NCI-H82 (cell line): ENCODE data around the gene NEXN.
A peak's percentile ranks its signal among the peaks of the same experiment; 100 is the strongest.
"Not testable (repeated sequence)": the region's sequence is repeated elsewhere in the genome, so short reads cannot be mapped to it uniquely, and the experiment has no call there.

Experiments used
- DNase-seq: peaks from one replicate; lab custom pipeline; 2025; lab: John Stamatoyannopoulos, UW

The NEXN gene

DNA sequence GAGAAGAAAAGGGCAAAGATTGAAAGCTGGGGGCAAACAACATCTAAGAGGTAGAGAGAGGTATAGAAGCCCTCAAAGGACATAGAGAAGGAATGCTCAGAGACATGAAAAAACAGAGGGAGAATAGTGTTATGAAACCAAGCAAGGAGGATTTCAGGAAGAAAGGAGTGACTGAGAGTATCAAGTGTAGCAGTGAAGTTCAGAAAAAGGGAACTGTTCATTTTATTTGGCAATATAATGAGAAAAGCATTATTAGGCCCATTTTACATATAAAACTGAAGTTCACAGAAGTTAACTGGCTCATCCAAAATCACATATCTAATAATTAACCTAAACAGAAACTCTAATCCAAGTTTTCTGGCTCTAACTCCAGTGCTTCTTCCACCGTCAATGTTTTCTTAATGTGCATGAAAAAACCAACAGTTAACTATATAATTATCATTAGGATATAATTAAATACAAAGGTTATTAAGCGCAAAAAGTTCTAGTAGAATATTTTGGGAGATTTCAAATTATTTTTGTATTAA, 17.7 kb downstream of the NEXN start:
- no peak for DNase-seq

DNA sequence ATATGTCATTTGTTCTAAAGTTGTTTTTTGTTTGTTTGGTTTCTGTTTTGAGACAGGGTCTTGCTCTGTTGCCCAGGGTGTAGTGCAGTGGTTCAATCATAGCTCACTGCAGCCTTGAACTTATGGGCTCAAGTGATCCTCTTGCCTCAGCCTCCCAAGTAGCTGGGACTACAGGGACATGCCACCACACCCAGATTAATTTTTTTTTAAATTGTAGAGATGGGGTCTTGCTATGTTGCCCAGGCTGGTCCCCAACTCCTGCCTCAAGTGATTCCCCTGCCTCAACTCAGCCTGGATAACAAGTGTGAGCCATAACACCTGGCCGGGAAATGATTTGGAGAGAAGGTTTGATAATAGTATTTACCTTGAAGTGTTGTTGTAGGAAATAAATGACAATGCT, 18.2 kb downstream of the NEXN start:
- no peak for DNase-seq

DNA sequence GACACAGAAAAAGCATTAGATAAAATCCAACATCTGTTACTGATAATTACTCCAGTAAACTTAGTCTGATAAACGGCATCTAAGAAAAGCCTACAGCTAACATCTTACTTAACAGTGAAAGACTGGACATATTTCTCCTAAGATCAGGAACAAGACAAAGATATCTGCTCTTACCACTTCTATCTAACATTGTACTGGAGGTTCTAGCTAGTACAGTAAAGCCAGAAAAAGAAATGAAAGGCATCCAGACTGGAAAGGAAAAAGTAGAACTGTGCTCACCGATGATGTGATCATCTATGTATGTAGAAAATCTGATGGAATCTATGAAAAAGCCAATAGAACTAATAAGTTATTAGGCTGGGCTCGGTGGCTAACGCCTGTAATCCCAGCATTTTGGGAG, 21.7 kb downstream of the NEXN start:
- DNase-seq = no peak

DNA sequence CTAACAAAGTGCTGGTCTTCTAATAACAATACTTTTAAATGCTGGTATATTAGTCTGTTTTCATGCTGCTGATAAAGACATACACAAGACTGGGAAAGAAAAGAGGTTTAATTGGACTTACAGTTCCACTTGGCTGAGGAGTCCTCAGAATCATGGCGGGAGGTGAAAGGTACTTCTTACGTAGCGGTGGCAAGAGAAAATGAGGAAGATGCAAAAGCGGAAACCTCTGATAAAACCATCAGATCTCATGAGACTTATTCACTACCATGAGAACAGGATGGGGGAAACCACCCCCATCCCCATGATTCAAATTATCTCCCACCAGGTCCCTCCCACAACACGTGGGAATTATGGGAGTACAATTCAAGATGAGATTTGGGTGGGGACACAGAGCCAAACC, 30.5 kb downstream of the NEXN start:
- not testable (repeated sequence) for DNase-seq

DNA sequence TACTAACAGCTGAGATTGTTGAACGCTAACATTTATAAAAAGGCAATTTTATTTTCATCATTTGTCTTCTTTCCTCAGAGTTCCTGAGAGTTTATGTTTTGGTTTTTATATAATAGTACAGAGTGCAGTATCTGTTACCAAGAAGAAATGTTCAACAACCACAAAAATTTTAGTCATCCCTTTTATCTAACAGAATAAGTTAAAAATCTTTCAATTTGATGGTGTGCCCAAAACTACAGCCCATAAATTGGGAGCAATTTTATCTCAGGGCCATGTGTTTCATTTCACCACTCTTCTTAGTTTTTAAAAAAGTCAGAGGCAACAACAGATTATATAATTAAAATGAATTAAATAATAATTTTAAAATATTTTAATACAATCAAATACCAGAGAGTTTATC, 37.1 kb downstream of the NEXN start:
- no peak for DNase-seq

DNA sequence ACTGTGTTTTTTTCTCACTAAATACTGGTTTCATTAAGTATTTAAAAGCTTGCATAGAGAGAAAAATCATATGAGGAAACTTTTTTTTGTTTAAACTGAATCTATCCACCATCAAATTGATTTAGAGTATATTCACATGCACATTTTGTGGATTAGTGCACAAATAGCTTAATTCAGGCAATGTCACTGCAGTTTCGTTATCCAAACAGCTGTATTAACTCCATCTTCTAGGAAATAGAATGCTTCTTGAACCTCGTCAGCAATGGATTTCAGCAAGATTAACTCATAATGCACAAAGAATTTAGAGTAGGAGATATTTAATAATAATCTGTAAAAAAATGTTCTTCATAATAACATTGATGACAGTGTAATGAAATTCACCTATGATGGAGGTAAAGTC, 37.5 kb downstream of the NEXN start:
- DNase-seq = no peak

DNA sequence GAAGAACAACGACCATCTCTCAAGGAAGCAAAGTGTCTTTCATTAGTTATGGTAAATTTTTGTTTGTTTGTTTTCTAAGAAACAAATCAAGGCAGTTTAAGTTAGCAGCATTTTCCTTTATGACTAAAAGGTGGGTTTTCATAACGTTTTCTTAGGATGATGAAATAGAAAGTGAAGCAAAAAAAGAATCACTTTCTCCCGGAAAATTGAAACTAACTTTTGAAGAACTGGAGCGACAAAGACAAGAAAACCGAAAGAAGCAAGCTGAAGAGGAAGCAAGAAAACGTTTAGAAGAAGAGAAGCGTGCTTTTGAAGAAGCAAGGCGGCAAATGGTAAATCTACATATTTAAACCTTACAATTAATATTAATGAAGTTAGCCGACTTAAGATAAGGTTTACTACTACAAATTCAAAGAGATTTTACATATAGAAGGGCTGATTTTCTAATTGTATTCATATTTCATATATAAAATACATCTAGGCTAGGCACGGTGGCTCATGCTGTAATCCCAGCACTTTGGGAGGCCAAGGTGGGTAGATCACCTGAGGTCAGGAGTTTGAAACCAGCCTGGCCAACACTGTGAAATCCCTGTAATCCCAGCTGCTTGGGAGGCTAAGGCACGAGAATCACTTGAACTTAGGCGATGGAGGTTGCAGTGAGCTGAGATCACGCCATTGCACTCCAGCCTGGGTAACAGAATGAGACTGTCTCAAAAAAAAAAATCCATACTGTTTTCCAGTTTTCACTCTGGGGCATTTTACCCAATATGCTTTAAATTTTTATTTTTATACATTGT, 38.3 kb downstream of the NEXN start:
- DNase-seq = no peak

DNA sequence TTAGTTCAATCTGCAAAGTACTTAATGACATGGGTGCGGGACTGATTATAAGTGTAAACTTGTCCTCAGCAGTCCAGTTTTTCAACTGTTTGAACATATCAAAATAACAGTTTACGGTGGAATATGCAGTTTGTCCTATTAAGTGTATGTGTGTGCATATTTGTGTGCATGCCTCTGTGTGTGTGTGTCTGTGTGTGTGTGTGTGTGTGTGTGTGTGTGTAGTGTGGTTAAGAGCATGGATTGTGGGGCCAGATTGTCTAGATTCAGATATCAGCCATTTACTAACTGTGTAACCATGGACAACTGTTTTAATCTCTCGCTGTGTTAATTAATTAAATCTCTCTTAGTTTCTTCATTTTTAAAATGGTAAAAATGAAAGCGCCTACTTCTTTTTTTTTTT, 39.0 kb downstream of the NEXN start:
- no peak for DNase-seq

DNA sequence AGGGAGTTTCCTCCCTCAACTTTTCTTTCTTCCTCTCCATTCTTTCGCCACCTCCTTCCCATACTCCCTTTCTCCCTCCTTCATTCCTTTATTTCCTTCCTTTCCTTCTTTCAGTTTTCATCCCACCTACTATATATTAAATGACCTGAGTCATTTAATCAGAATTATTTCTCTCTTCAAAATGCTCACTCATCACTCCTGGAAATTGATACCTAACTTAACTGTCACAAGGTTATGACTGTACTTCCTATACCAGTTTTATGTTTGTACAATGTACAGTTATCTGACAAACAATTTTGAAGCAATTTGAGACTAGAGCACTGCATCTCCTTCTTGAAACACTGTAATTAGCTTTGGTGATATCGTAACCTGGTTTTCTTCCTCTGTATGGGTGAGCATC, 41.4 kb downstream of the NEXN start:
- DNase-seq = no peak

DNA sequence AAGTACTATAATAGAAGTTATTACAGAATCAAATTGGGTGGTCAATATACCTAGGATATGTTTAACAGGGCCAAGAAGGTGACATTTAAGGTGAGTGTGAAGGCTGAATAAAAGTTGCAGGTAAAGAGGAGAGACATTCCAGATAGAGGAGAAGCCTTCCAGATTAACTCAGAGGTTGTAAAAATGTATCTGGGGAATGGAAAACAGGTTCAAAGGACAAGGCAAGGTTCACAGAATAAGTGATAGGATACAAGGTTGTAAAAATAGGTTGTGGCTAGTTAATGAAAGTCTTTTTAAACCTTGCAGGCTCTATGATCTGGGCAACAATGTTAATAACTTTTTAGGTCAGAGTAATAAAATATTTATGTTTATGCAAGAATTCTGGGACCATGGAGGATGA, 50.2 kb downstream of the NEXN start:
- DNase-seq = no peak

DNA sequence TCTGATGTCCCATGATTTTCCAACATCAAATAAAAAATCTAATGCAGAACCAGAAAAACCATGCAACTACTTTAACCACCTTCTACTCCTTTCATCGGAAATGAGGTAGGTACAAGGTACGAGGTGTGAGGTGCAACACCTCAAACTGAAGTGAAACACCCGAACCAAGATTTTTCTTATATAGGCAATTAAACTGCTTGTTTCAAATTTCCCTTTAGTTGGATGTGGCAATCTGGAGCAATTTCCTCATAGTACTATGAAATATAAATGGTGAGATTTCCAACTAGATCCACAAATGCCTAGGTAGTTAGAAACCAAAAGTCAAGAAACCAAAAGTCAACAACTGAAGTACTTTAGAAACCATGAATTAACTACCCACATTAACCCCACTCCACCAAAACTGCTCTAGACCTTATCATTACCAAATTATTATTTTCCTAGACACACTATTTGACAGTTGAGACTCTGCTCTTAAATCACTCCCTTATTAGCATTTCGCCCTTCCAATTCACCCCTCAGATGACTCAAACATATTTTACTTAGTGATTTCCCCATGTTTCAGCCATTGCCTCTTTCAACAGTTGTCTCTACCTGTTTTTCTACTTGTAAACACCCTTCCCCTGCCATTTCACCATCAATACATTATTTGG, 52.6 kb downstream of the NEXN start:
- no peak for DNase-seq

DNA sequence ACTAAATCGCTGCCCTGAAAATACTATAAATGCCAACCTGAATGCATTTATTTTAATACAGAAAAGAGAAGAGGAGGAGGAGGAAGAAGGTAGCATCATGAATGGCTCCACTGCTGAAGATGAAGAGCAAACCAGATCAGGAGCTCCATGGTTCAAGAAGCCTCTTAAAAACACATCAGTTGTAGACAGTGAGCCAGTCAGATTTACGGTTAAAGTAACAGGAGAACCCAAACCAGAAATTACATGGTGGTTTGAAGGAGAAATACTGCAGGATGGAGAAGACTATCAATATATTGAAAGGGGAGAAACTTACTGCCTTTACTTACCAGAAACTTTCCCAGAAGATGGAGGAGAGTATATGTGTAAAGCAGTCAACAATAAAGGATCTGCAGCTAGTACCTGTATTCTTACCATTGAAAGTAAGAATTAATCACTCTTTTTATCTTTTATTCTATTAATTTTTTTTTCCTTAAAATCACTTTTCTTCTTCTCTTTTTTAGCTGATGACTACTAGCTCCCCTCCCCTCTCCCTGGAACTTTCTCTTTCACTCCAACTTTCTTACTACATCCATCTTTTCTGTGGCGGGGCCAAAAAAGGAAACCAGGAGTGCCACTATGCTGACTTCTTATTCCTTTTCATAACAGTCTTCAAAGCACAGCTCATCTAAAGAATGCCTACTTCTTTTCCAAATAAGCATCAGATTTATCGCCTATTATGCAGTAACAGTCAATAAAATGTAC, 54.1 kb downstream of the NEXN start:
- DNase-seq = no peak

DNA sequence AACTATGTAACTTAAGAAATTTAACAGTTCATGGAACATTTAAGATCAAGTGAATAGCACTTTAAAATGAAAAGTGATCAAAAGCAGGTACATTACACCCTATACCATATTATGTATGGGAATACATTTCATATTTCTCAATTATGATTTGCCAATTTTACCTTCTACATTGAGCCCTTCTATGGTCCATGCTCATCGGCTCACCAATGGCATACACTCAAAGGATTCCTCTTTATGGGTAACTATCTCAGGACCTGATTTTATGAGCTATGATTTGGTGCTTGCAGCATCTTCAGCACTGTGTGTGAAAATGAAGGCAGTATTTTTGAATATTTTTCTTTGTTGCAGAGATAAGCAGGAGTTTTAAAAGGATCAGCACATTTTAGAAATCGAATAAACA, 56.9 kb downstream of the NEXN start:
- no peak for DNase-seq

DNA sequence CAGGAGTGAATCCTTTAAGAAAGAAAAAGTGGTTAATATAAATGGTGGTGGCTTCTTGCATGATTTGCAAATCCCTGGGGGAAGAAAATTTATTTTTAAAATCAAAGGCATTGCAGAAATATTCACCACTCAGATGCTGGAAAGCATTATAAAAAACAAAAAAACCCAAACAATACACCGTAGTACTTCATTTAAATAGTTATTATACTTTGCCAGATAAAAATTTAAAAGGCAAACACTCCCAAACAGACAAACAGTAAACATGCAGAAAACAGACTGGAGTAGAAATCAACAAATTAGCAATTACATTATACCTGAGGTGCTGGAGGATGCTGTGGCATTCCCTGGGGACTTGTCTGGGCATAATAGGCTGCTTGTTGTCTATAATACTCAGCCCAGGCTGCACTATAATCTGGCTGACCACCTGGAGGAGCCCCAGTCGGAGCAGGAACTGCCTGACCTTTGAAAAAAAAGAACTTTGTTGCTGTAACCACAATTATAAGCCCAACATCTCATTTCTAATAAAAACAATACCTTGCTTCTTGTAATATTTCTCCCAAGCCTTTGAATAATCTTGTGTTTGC, 60.5 kb downstream of the NEXN start:
- DNase-seq = peak; percentile 75

DNA sequence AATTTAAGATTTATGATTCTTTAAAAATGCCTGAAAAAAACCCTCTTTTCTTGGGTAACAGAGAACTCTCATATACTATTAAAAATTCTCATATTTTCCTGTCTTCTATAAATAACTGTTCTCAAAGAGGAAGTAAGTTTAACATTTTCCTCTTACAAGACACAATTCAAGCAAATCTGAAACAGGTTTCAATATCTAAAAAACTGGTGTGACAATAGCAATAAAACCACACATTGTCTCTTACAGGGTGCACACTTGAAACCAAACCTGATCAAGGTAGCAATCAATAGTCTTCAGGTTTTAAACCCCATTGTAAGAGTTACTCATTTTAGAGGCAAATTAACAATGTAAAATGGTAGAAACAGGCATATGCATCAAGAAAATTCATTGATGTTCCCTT, 62.4 kb downstream of the NEXN start:
- no peak for DNase-seq

DNA sequence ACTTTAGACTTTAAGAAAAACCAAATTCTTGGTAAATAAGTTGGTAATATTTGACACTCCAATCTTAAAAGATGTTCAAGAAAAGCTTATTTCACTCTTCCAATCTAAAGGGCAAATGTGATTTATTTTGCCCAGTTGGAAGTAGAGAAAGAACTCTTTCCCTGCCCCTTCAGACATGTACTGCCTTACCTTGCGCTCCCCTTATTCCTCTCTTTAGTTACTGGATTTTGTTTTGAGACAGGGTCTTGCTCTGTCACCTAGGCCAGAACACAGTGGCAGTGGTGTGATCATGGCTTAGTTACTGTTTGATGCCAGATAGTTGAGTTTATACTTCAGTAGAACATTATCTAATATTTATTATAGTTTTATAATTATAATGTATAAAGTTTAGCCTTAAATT, 62.9 kb downstream of the NEXN start:
- DNase-seq = no peak

DNA sequence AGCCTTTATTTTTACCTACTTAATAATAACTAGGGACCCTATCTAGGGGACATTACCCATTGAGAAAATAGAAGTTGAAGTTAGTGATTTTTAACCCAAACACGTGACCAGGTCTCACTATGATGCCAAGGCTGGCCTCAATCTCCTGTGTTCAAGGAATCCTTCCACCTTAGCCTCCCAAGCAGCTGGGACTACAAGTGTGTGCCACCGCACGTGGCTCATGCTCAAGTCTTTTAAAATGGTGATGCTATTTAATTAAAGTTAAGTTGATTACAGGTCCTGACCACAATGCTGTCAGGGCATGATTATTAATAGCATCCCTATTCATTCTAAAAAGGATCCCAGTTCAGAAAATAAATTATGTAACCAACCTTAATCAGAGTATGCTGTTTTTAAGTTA, 65.5 kb downstream of the NEXN start:
- peak; percentile 16 for DNase-seq

DNA sequence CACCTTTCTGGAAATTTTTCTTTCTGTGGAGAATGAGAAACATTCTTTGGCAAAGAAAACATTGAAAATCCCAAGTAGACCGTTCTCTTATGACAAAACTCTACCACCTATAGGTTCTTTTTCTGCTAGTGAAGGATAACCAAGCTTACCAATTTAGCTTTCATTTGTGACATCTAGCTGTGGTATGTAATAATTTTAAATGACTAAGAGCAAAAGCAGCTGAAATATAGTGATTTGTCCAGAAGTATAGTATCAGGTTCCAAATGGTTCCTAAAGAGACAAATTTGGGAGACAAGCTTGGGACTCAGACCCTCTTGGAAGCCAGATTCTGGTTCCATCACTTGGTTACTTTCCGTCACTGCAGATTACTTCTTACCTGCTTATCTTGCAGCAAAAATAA, 66.1 kb downstream of the NEXN start:
- DNase-seq = no peak

DNA sequence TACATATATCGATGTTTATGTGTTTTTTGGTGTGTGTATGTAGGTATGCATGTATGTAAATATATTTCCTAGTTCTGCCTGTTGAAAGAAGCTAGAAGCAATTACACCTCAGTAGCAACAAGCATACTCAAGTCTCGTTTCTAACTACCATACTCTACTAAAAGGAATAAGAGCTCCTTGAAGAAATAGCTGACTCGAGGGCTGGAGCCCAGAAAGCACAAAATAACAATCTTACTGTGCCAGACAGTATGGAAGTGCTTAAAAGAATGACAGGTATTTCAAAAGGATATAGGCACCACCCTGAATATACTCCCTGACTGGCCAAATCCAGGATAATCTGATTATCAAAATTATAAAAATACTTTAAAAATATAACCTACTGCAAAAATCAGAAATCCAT, 67.3 kb downstream of the NEXN start:
- no peak for DNase-seq

DNA sequence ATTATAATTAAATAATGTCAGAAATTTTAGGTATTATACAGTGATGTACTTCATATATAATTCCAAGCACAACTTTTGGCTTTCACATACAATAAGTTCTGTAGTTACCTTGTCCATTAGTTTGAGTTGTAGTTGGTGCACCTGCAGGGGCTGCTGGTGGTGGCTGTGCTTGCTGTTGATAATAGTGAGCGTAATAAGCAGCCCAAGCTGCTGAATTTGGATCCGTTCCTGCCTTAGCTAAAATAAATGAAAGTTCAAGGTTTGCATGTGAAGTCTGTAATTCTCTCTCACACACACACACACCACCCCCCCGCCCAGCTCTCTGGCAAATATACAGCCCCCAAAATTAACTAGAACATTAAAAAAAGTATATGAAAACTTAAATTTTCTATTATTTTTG, 68.0 kb downstream of the NEXN start:
- no peak for DNase-seq

DNA sequence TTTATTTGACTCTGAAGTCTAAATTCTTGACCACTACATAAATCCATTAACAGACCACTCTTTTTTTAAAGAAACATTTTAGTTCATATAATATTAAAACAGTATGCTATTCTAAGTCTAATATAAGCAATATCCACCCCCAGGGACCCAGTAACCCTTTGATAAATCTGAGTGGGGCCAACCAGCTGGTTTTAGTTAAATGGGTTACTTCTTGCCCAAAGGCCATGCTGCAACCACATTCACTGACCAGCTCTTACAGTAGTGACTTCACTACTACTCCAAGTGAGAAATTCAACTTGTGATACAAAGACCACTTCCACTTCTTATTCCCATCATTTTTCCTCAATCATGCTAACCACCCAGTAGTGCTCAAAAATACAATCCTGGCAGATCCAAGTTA, 70.0 kb downstream of the NEXN start:
- no peak for DNase-seq

DNA sequence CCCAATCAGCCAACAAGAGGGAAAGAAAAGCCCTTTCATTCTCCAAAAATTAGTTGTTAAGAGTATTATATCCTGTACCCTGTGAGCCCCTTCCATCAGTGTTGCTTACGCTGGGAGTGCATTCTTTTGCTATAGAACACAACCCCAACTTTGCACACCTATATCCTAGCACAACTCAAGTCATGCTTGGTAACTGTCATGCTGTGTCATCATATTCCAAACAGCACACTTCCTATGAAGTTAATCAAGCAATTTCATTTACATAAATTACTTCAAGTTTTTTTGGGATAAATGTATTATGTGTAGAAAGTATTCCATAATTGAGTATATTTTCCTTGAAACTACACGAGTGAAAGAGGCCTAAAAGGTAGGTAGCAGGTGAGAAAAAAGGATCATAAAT, 70.4 kb downstream of the NEXN start:
- DNase-seq = no peak

DNA sequence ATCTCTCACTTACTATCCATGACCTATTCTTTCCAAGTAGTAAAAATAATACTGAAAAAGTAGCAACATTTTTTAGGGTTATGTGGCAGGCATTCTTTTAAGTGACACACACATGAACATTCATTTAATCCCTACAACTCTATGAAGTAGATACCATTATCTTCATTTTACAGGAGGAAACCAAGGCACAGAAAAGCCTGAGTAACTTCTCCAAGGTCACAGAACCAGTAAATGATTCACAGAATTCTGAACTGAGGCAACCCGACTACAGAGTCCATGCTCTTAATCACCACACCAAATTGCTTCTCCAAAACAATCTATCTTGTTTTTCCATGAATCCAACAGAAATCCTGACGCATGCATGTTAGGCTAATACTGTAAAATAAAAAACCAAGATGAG, 73.0 kb downstream of the NEXN start:
- DNase-seq = no peak
